NCI-H187 (cell line): ENCODE measurements around the gene IZUMO1R.
"Not testable (repeated sequence)": the region's sequence is repeated elsewhere in the genome, so short reads cannot be mapped to it uniquely, and the experiment has no call there.

Experiments used
- DNase-seq, 2 experiments: peaks; one replicate each; lab custom pipeline; 2025; lab: John Stamatoyannopoulos, UW

IZUMO1R gene

GRCh38 chr11:94303966-94304958, at the start of gene IZUMO1R:
TSS of gene IZUMO1R (plus strand) at chr11:94304580. CDS start at chr11:94305637, 1,057 bp downstream.
- DNase-seq: no peak

GRCh38 chr11:94271885-94272372, 32.5 kb upstream of the IZUMO1R start:
- DNase-seq: no peak

GRCh38 chr11:94272738-94273313, 31.6 kb upstream of the IZUMO1R start:
- no peak for DNase-seq

- DNase-seq: no peak
These were observed 28.4 kb upstream of the IZUMO1R start for GRCh38 chr11:94275961-94276360.

GRCh38 chr11:94276943-94277342, 27.4 kb upstream of the IZUMO1R start:
- DNase-seq: no peak

- not testable (repeated sequence) for DNase-seq
These were observed 26.2 kb upstream of the IZUMO1R start for GRCh38 chr11:94278207-94278606.

GRCh38 chr11:94279996-94280395, 24.4 kb upstream of the IZUMO1R start:
- no peak for DNase-seq

GRCh38 chr11:94281324-94281723, 23.1 kb upstream of the IZUMO1R start:
- no peak for DNase-seq

GRCh38 chr11:94283678-94284077, 20.7 kb upstream of the IZUMO1R start:
- no peak for DNase-seq

GRCh38 chr11:94295534-94295933, 8.8 kb upstream of the IZUMO1R start:
- DNase-seq: no peak

GRCh38 chr11:94297985-94298576, 6.3 kb upstream of the IZUMO1R start:
- no peak for DNase-seq

- no peak for DNase-seq
These were observed 1.6 kb upstream of the IZUMO1R start for GRCh38 chr11:94302776-94303175.

- DNase-seq: no peak
These were observed 766 bp downstream of the IZUMO1R start for GRCh38 chr11:94305146-94305545.

- DNase-seq: no peak
These were observed 2.9 kb downstream of the IZUMO1R start for GRCh38 chr11:94307101-94307791.

- DNase-seq: no peak
These were observed 3.6 kb downstream of the IZUMO1R start for GRCh38 chr11:94308024-94308423.

- no peak for DNase-seq
These were observed 5.4 kb downstream of the IZUMO1R start for GRCh38 chr11:94309757-94310156.

GRCh38 chr11:94310191-94310875, 6.0 kb downstream of the IZUMO1R start:
- no peak for DNase-seq

GRCh38 chr11:94312339-94312738, 8.0 kb downstream of the IZUMO1R start:
- no peak for DNase-seq

GRCh38 chr11:94314064-94314463, 9.7 kb downstream of the IZUMO1R start:
- no peak for DNase-seq

- no peak for DNase-seq
These were observed 11.3 kb downstream of the IZUMO1R start for GRCh38 chr11:94315664-94316063.

- DNase-seq: no peak
These were observed 18.1 kb downstream of the IZUMO1R start for GRCh38 chr11:94322501-94322900.
